Mucosa of descending colon (tissue), 3 donors: Measurements from ENCODE around the gene FIP1L1. TPM values are rescaled to one million over a fixed set of nuclear protein-coding genes. Genes with fewer than 3 reads are reported as not detected.

Source experiments
- ATAC-seq: fragments of 200-7000 bp; cut with Tn5 transposase; one replicate; pipeline ENCODE4 v1.9.1; 2020; ENCODE audit warnings: mild to moderate bottlenecking, moderate library complexity
- DNase-seq, 3 donors: peaks; one replicate each; pipeline ENCODE4 v3.0.0-alpha.2; 2020
- H3K36me3 ChIP-seq: fragments of 200-600 bp; one replicate; pipeline ENCODE4 v1.8.0; 2021; ENCODE audit warnings: low read depth, mild to moderate bottlenecking
- H3K4me1 ChIP-seq: fragments of 200-600 bp; one replicate; pipeline ENCODE4 v1.8.0; 2021; ENCODE audit warnings: low read depth, mild to moderate bottlenecking
- H3K4me3 ChIP-seq: fragments of 200-600 bp; one replicate; pipeline ENCODE4 v1.8.0; 2021; ENCODE audit warnings: mild to moderate bottlenecking
- H3K9me3 ChIP-seq: fragments of 200-600 bp; one replicate; pipeline ENCODE4 v1.8.0; 2021; ENCODE audit warnings: mild to moderate bottlenecking
- CTCF ChIP-seq: fragments of 200-600 bp; IDR thresholded peaks from one replicate; pipeline ENCODE4 v1.8.0; 2022; ENCODE audit warnings: antibody characterized with exemption, mild to moderate bottlenecking
- intact Hi-C, 2 donors: fragments of 100-400 bp; cut with DNase I in 1 of 2; cut with micrococcal nuclease in 1 of 2; formaldehyde crosslinking; loops; one replicate each; pipeline versions ENCODE4 v1.11.0 to v1.11.1; 2022; cut with DNase I, micrococcal nuclease
- total RNA-seq, 3 donors: library from RNA; stranded (reverse); fragmentation: NEBNext Ultra II Directional in 2 of 3; extraction: Animal tissue kit (Norgen Biotek cat#: 25700) in 2 of 3; gene quantifications; one replicate each; pipeline versions ENCODE4 v1.2.1 to v1.2.4, GENCODE V29; 2021 to 2023
- donor health status: DM: no; HTN: no; CAD: no; lungs with moderate emphysema.
- donor health status: DM: no; HTN: no; CAD: no.
- donor health status: DM: no; HTN: yes; CAD: no.

FIP1L1 gene
- total RNA-seq, 3 donors from 2014 or later, result 38.9 to 46.1 (median 39.9) TPM

- Histone ChIP-seq H3K4me3 (no peak overlapping the region), H3K36me3 (no peaks in the 10 kb centered on the region), H3K9me3 (no peaks in the 10 kb centered on the region), H3K4me1 (no peaks in the 10 kb centered on the region)
- no peak for TF ChIP-seq CTCF
- ATAC-seq, result no peak
- DNase-seq, result no peak
- intact Hi-C loops, result no loop called here
Observed at GRCh38 chr4:53432528-53433424, 55.3 kb downstream of the FIP1L1 start.

- Histone ChIP-seq H3K36me3 (no peaks in the 10 kb centered on the region), H3K4me3 (no peak overlapping the region), H3K4me1 (no peaks in the 10 kb centered on the region), H3K9me3 (no peaks in the 10 kb centered on the region)
- no peak for ATAC-seq
- intact Hi-C loops, result no loop called here
- DNase-seq, result no peak
- no peak for TF ChIP-seq CTCF
Observed at GRCh38 chr4:53436251-53436650, 58.8 kb downstream of the FIP1L1 start.

DNA sequence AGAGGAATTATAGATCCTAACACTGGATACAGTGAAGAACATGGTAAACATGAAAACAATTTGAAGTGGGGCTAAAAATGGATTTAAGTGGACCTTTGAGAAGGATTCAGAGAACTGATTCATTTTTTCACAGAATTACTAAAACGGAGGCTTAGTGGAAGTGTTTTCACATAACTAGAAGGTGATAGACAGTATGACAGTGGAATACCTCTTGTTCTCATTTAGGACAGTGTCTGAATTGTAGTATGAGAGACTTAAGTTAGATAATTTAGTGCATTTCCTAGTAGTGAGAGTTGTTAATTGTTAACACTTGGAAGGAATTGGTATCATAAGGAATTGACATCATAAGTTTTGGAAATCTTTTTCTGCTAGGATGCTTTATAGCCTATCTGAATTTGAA, 64.1 kb downstream of the FIP1L1 start:
- TF ChIP-seq CTCF, result no peak
- Histone ChIP-seq H3K9me3 (no peaks in the 10 kb centered on the region), H3K36me3 (no peaks in the 10 kb centered on the region), H3K4me1 (no peaks in the 10 kb centered on the region), H3K4me3 (no peak overlapping the region)
- ATAC-seq (no peak), DNase-seq (no peak)
- intact Hi-C loops, result no loop called here

DNA sequence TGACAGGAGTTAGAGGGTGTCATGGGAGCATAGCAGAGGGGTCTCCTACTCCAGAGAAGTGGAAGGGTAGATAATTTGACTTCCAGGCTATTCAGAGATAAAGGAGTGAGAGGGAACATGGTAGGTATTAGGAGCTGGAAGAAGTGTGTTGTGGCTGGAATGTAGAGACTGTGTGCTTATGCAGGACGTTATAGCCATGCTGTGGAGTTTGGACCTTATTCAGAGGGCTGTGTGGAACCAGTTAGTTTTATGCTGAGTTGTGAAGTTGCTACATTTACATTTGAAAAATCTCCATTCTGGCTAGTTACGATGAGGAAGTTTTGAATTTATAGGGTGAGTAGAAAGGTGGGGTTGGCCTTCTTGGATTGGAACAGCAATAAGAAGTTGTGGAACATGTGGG, 67.5 kb downstream of the FIP1L1 start:
- no peaks in the 10 kb centered on the region for H3K9me3 ChIP-seq
- intact Hi-C loops, result no loop called here
- DNase-seq (no peak), ATAC-seq (peak; percentile 22)
- H3K36me3 ChIP-seq, result no peaks in the 10 kb centered on the region
- no peaks in the 10 kb centered on the region for H3K4me1 ChIP-seq
- no peak overlapping the region for H3K4me3 ChIP-seq
- no peak for TF ChIP-seq CTCF

DNA sequence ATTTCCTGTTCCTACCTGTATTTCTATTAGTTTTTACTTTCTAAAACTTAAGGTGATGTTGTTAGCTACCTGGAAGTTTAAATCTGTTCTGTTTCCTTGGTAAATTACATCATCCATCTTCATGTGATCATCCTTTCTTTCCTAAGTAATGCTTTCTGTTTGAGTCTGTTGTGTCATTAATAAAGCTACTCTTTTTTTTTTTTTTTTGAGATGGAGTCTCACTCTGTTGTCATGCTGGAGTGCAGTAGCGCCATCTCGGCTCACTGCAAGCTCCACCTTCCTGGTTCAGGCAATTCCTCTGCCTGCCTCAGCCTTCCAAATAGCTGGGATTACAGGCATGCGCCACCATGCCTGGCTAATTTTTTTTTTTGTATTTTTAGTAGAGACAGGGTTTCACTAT, 73.3 kb downstream of the FIP1L1 start:
- ATAC-seq (no peak), DNase-seq (no peak)
- Histone ChIP-seq H3K4me3 (no peak overlapping the region), H3K9me3 (no peaks in the 10 kb centered on the region), H3K36me3 (no peaks in the 10 kb centered on the region), H3K4me1 (no peaks in the 10 kb centered on the region)
- TF ChIP-seq CTCF, result no peak
- intact Hi-C loops, result no loop called here
